Smooth muscle cell (in vitro differentiated cells): Measurements from ENCODE around the gene KLHL30. TPM values are rescaled to one million over a fixed set of nuclear protein-coding genes. Genes with fewer than 3 reads are reported as not detected.

ENCODE experiments used
- DNase-seq: peaks from one replicate; lab custom pipeline; 2025; ENCODE audit not compliant: unreplicated experiment; lab: John Stamatoyannopoulos, UW
- H2AFZ ChIP-seq: fragments of 200-600 bp; sonication (generic); 2 replicates; pipeline ENCODE4 v1.6.0; 2016; ENCODE audit warnings: antibody characterized with exemption, low read depth, mild to moderate bottlenecking
- H3F3A ChIP-seq: fragments of 200-600 bp; sonication (generic); 2 replicates; pipeline ENCODE4 v1.6.0; 2017; ENCODE audit warnings: antibody characterized with exemption, low read depth
- H3K27ac ChIP-seq: fragments of 200-600 bp; sonication (generic); 2 replicates; pipeline ENCODE4 v1.5.1; 2016; ENCODE audit warnings: low read depth, mild to moderate bottlenecking
- H3K27me3 ChIP-seq: fragments of 200-600 bp; sonication (generic); 2 replicates; pipeline ENCODE4 v1.6.1; 2016; ENCODE audit warnings: low read depth, mild to moderate bottlenecking
- H3K36me3 ChIP-seq: fragments of 200-600 bp; sonication (generic); 2 replicates; pipeline ENCODE4 v1.5.1; 2016; ENCODE audit warnings: low read depth
- H3K4me1 ChIP-seq: fragments of 200-600 bp; sonication (generic); 2 replicates; pipeline ENCODE4 v1.5.1; 2016; ENCODE audit warnings: low read depth
- H3K4me2 ChIP-seq: fragments of 200-600 bp; sonication (generic); 2 replicates; pipeline ENCODE4 v1.6.0; 2016; ENCODE audit warnings: mild to moderate bottlenecking
- H3K4me3 ChIP-seq: fragments of 200-600 bp; sonication (generic); 2 replicates; pipeline ENCODE4 v1.5.1; 2016; ENCODE audit warnings: mild to moderate bottlenecking
- H3K79me2 ChIP-seq: fragments of 200-600 bp; sonication (generic); 2 replicates; pipeline ENCODE4 v1.6.0; 2016; ENCODE audit warnings: low read depth, mild to moderate bottlenecking
- H3K9ac ChIP-seq: fragments of 200-600 bp; sonication (generic); 2 replicates; pipeline ENCODE4 v1.6.0; 2016; ENCODE audit warnings: low read depth
- H3K9me3 ChIP-seq: fragments of 200-600 bp; sonication (generic); replicated peaks from 2 replicates; pipeline ENCODE4 v1.5.1; 2016; ENCODE audit warnings: low read depth
- H4K20me1 ChIP-seq: fragments of 200-600 bp; sonication (generic); 2 replicates; pipeline ENCODE4 v1.6.0; 2016; ENCODE audit warnings: low read depth
- CTCF ChIP-seq: fragments of 200-600 bp; sonication (generic); IDR thresholded peaks from 2 replicates; pipeline ENCODE4 v1.5.1; 2017; ENCODE audit warnings: borderline replicate concordance, mild to moderate bottlenecking, antibody characterized with exemption; ENCODE audit not compliant: insufficient read depth, poor library complexity, severe bottlenecking
- WGBS: methylation state at CpG from one replicate; pipeline ENCODE4 v1.1.7; 2016; ENCODE audit warnings: low lambda C conversion rate; 5-methylcytosine and 5-hydroxymethylcytosine counted together
- polyA plus RNA-seq: library from polyadenylated mRNA; unstranded; fragments of >200 nt; fragmentation: Nextera tagmentation; extraction: Ambion mirVana; gene quantifications from 2 replicates; pipeline ENCODE4 v1.2.1, GENCODE V29; 2016
- total RNA-seq: library from RNA; depleted of rRNA; stranded (reverse); fragments of >200 nt; gene quantifications from 2 replicates; pipeline ENCODE4 v1.2.3, GENCODE V29; 2014

The KLHL30 gene
- total and polyA plus RNA-seq, 2 experiments from 2014 or later = 0.31 TPM; not detected in 1

DNA sequence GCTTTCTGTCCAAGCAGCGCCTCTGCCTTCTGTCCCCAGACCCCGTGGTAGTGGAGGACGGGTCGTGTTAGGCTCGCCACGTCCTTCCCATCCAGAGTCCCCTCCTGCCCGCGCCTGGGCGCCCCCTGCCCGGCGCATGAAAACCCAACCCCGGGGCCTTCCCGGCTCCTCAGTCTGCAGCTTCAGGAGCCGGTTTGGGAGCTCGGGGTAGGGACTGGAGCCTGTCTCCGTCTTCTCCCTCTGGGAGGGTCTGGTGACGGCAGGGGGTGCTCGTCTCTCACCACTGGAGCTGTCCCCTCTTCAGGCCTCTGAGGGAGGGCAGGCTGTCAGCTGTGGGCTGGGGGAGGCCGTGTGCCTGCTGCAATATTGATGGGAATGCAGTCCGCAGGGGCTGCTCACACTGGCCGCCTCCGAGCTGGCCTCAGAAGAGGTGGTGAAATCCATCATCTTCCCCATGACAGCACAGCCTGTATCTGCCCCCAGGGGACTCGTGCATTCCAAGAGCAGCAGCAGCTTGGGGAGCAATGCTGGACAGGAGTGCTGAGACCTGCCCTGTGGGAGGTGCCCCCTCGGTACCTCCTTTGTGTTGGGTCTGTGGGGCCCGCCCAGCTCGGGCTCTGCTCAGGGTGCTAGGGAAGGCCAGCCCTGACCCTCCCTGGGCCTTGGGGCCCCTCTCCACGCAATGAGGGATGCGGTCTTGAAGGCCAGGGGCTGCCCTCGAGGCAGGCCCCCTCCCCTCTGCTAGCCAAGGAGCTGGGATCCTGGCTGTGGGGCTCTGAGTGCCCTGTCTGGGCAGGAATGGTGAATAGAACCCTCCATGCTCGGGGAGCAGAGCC lies 17.8 kb upstream of the KLHL30 start:
- no peak overlapping the region for H3K9ac ChIP-seq
- no peak overlapping the region for H3K4me2 ChIP-seq
- TF ChIP-seq CTCF = no peak
- H3K4me1 ChIP-seq = no peaks in the 10 kb centered on the region
- no peak overlapping the region for H3K4me3 ChIP-seq
- H4K20me1 ChIP-seq = no peaks in the 10 kb centered on the region
- H3K27me3 ChIP-seq = peaks cover 16% of the 10 kb centered on the region
- no peaks in the 10 kb centered on the region for H3K9me3 ChIP-seq
- H3K27ac ChIP-seq = no peak overlapping the region
- no peak for DNase-seq
- H3F3A ChIP-seq = no peaks in the 10 kb centered on the region
- 62% methylated on average over 27 of the region's 30 CpGs for WGBS
- no peaks in the 10 kb centered on the region for H3K79me2 ChIP-seq
- no peak overlapping the region for H2AFZ ChIP-seq
- no peaks in the 10 kb centered on the region for H3K36me3 ChIP-seq

- DNase-seq = no peak
- Histone ChIP-seq H3K4me1 (no peaks in the 10 kb centered on the region), H3K79me2 (no peaks in the 10 kb centered on the region), H3K27me3 (peaks cover 16% of the 10 kb centered on the region), H3K9me3 (no peaks in the 10 kb centered on the region), H3K9ac (no peak overlapping the region), H3K36me3 (no peaks in the 10 kb centered on the region), H3K27ac (no peak overlapping the region), H3F3A (no peaks in the 10 kb centered on the region), H4K20me1 (no peaks in the 10 kb centered on the region), H2AFZ (no peak overlapping the region), H3K4me2 (no peak overlapping the region), H3K4me3 (no peak overlapping the region)
- TF ChIP-seq CTCF = no peak
- WGBS = 94% methylated on average over 27 of the region's 27 CpGs
These were observed 16.8 kb upstream of the KLHL30 start for GRCh38 chr2:238121511-238122286.

GRCh38 chr2:238122287-238123217 lies 15.9 kb upstream of the KLHL30 start:
- Histone ChIP-seq H3K9ac (no peak overlapping the region), H3K36me3 (no peaks in the 10 kb centered on the region), H3K4me1 (no peaks in the 10 kb centered on the region), H3K4me2 (no peak overlapping the region), H4K20me1 (no peaks in the 10 kb centered on the region), H3K27me3 (peaks cover 16% of the 10 kb centered on the region), H3K9me3 (no peaks in the 10 kb centered on the region), H2AFZ (no peak overlapping the region), H3K4me3 (no peak overlapping the region), H3K27ac (no peak overlapping the region), H3K79me2 (no peaks in the 10 kb centered on the region), H3F3A (no peaks in the 10 kb centered on the region)
- WGBS = 88% methylated on average over 29 of the region's 29 CpGs
- TF ChIP-seq CTCF = no peak
- DNase-seq = no peak
